Right atrium auricular region (tissue), 2 donors: ENCODE measurements around the gene COG2. TPM values are rescaled to one million over a fixed set of nuclear protein-coding genes. Genes with fewer than 3 reads are reported as not detected.
A peak's percentile ranks its signal among the peaks of the same experiment; 100 is the strongest.

Source experiments
- DNase-seq: peaks from one replicate; pipeline ENCODE4 v3.0.0-alpha.2; 2019; ENCODE audit warnings: low spot score
- H3K27ac ChIP-seq, 2 donors: fragments of 200-600 bp; sonication (generic); 1 replicate in 1 of 2; 2 replicates in 1 of 2; pipeline ENCODE4 v1.5.1; 2016 to 2019
- H3K27me3 ChIP-seq, 2 donors: fragments of 200-600 bp; sonication (generic); one replicate each; pipeline versions ENCODE4 v1.5.1 to v1.6.0; 2017 to 2019
- H3K36me3 ChIP-seq: fragments of 200-600 bp; sonication (generic); one replicate; pipeline ENCODE4 v1.5.1; 2016
- H3K4me1 ChIP-seq, 2 donors: fragments of 200-600 bp; sonication (generic); one replicate each; pipeline versions ENCODE4 v1.5.1 to v1.6.0; 2017 to 2019
- H3K4me3 ChIP-seq, 2 donors: fragments of 200-600 bp; sonication (generic); 1 replicate in 1 of 2; 2 replicates in 1 of 2; pipeline ENCODE4 v1.5.1; 2017 to 2019; ENCODE audit warnings: mild to moderate bottlenecking in 1 of 2, moderate library complexity in 1 of 2
- H3K9me3 ChIP-seq, 2 donors: fragments of 200-600 bp; sonication (generic); one replicate each; pipeline ENCODE4 v1.5.1; 2019
- total RNA-seq, 2 donors: library from RNA; depleted of rRNA; stranded (reverse); fragments of >200 nt; gene quantifications; one replicate each; pipeline ENCODE4 v1.1.0, GENCODE V29; 2016
- TF ChIP-seq, protein P1 (sequence below), 2 donors: fragments of 200-600 bp; sonication (generic); IDR thresholded peaks; one replicate each; pipeline ENCODE4 v1.5.1; 2019; ENCODE audit warnings: antibody characterized with exemption in 2 of 2

COG2 gene
- total RNA-seq, 2 donors from 2014 or later = 27.6 to 34.7 TPM

- no peak overlapping the region for H3K27ac ChIP-seq
- peaks cover 0 to 25% of the 10 kb centered on the region in 2 donors for H3K4me1 ChIP-seq
- no peaks in the 10 kb centered on the region for H3K27me3 ChIP-seq
- H3K4me3 ChIP-seq = no peak overlapping the region
- H3K36me3 ChIP-seq = no peaks in the 10 kb centered on the region
- DNase-seq = no peak
- TF ChIP-seq, protein P1, sequence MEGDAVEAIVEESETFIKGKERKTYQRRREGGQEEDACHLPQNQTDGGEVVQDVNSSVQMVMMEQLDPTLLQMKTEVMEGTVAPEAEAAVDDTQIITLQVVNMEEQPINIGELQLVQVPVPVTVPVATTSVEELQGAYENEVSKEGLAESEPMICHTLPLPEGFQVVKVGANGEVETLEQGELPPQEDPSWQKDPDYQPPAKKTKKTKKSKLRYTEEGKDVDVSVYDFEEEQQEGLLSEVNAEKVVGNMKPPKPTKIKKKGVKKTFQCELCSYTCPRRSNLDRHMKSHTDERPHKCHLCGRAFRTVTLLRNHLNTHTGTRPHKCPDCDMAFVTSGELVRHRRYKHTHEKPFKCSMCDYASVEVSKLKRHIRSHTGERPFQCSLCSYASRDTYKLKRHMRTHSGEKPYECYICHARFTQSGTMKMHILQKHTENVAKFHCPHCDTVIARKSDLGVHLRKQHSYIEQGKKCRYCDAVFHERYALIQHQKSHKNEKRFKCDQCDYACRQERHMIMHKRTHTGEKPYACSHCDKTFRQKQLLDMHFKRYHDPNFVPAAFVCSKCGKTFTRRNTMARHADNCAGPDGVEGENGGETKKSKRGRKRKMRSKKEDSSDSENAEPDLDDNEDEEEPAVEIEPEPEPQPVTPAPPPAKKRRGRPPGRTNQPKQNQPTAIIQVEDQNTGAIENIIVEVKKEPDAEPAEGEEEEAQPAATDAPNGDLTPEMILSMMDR (IDR thresholded peaks at IDR 0.05) = no peak
- no peaks in the 10 kb centered on the region for H3K9me3 ChIP-seq
Measured at GRCh38 chr1:230639714-230640209, 2.5 kb upstream of the COG2 start.

DNA sequence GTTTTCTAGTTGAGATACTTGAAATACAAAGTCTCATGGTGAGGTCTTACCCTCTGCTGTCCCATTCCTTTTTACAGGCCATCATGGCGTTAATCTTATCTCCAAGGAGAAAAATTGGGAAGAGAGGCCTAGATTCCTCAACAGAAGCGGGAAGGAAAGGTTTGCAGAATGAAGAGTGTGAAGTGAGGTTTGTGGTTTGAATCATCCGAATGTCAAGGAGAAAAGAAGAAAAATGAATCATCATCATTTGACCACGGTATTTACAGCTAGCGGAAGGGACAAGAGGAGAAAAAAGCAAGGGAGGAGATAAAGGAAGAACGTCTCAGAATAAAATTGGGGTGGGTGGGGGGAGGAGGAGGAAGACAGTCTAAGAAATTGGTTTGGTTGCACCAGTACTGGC lies 935 bp upstream of the COG2 start:
- Histone ChIP-seq H3K36me3 (no peaks in the 10 kb centered on the region), H3K4me1 (peaks cover 0 to 26% of the 10 kb centered on the region in 2 donors)
- no peak for DNase-seq

GRCh38 chr1:230641900-230642262 lies 400 bp upstream of the COG2 start:
- no peaks in the 10 kb centered on the region for H3K36me3 ChIP-seq
- TF ChIP-seq, protein P1 (IDR thresholded peaks at IDR 0.05) = no peak
- DNase-seq = no peak
- no peaks in the 10 kb centered on the region for H3K9me3 ChIP-seq
- H3K27me3 ChIP-seq = no peaks in the 10 kb centered on the region
- H3K4me1 ChIP-seq = peaks cover 0 to 31% of the 10 kb centered on the region in 2 donors
- H3K27ac ChIP-seq = no peak overlapping the region
- peak overlapping the region; percentile 68 to 75 for H3K4me3 ChIP-seq

More for the DNA sequence above, 935 bp upstream of the COG2 start:
- TF ChIP-seq, protein P1 (IDR thresholded peaks at IDR 0.05) = no peak
- no peaks in the 10 kb centered on the region for H3K27me3 ChIP-seq
- no peak overlapping the region for H3K4me3 ChIP-seq
- H3K27ac ChIP-seq = no peak overlapping the region
- H3K9me3 ChIP-seq = no peaks in the 10 kb centered on the region

DNA sequence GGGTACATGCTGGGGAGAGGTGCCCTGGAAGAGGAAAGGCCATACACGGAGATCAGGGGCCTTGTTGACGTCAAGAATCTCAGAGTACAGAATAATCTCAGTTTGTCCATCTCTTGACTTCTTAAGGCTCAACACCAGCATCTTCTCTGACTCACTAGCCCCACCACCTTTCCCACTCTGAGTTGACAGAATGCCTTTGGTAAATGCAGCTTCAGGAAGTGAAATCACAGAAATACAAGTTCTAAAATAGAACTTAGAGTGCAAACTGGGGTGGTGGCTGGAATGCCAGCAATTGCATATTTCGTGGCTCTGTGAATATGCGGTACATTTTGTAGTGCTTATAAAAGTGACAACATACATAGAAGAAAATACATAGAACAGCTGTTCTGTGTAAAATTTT lies 1.6 kb downstream of the COG2 start:
- no peaks in the 10 kb centered on the region for H3K36me3 ChIP-seq
- peak overlapping the region; percentile 16 to 23 for H3K27ac ChIP-seq
- no peak for DNase-seq
- TF ChIP-seq, protein P1 (IDR thresholded peaks at IDR 0.05) = no peak
- H3K4me3 ChIP-seq = peak overlapping the region in 1 of 2 donors; percentile 75
- no peaks in the 10 kb centered on the region for H3K9me3 ChIP-seq
- H3K4me1 ChIP-seq = peaks cover 0 to 46% of the 10 kb centered on the region in 2 donors
- H3K27me3 ChIP-seq = no peaks in the 10 kb centered on the region

- Histone ChIP-seq H3K9me3 (no peaks in the 10 kb centered on the region), H3K36me3 (no peaks in the 10 kb centered on the region), H3K4me1 (peaks cover 0 to 44% of the 10 kb centered on the region in 2 donors), H3K27me3 (no peaks in the 10 kb centered on the region), H3K4me3 (no peak overlapping the region), H3K27ac (no peak overlapping the region)
- TF ChIP-seq, protein P1 (IDR thresholded peaks at IDR 0.05) = no peak
- DNase-seq = no peak
Measured at GRCh38 chr1:230646710-230647302, 4.5 kb downstream of the COG2 start.

DNA sequence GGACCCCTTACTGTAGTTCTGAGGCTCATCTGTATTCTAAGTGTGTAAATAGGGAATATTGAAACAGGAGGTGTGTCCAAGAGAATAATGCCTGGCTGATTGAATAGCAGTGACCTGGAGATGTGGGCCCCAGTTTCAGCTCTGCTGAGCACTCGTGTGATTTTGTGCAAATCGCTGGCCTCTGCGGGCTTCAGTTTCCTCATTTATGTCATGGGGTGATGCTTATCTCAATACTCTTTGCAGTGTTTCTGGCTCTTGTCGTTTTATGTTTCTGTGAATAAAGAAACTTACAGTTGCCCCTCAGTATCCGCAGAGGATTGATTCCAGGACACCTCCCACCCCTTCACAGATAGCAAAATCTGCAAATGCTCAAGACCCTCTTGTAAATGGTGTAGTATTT lies 5.0 kb downstream of the COG2 start:
- Histone ChIP-seq H3K27ac (no peak overlapping the region), H3K4me1 (peaks cover 0 to 40% of the 10 kb centered on the region in 2 donors), H3K27me3 (no peaks in the 10 kb centered on the region), H3K36me3 (no peaks in the 10 kb centered on the region), H3K9me3 (no peaks in the 10 kb centered on the region), H3K4me3 (no peak overlapping the region)
- TF ChIP-seq, protein P1 (IDR thresholded peaks at IDR 0.05) = no peak
- DNase-seq = no peak
